GM12874 (cell line): ENCODE data around the gene UBE2G2.

ENCODE experiments used
- TF ChIP-seq, protein P1 (sequence below): IDR thresholded peaks from 2 replicates; pipeline ENCODE4 v1.5.1; 2011; ENCODE audit warnings: low read depth, mild to moderate bottlenecking, control low read depth, low read length, moderate library complexity; ENCODE audit not compliant: insufficient read depth

The UBE2G2 gene

DNA sequence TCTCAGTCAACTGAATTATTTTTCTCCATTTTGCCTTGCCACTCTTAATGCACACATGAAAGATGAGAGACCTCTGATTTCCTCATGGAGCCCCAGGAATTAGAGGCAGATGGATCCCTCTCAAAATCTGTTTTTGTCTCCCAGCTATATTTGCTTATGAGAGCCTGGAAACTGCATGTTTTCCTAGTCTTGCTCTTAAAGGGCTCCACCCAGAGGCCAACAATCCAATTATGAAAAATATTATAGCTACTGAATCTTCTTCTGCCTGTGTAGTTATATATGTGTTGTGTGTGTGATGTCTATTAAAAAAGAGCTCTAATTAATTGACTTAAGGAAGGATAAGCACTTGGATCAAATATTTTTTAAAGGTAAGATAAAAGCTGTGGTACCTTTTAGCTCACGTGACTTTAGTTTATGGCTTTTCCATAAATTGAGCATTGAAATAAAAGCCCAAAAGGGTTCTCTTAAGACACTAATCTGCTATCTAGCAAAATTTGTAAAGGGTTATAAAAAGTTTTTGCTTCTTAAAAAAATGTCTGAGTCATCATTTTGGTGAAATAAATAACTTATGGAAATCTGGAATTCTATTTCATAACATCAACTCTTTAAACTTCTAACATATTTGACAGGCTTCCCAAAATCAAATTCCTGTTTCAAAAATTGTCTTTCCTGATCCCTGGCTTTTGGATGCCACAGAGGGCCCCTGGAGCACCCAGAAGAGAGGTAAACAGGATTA lies 59.0 kb downstream of the UBE2G2 start:
- TF ChIP-seq, protein P1, sequence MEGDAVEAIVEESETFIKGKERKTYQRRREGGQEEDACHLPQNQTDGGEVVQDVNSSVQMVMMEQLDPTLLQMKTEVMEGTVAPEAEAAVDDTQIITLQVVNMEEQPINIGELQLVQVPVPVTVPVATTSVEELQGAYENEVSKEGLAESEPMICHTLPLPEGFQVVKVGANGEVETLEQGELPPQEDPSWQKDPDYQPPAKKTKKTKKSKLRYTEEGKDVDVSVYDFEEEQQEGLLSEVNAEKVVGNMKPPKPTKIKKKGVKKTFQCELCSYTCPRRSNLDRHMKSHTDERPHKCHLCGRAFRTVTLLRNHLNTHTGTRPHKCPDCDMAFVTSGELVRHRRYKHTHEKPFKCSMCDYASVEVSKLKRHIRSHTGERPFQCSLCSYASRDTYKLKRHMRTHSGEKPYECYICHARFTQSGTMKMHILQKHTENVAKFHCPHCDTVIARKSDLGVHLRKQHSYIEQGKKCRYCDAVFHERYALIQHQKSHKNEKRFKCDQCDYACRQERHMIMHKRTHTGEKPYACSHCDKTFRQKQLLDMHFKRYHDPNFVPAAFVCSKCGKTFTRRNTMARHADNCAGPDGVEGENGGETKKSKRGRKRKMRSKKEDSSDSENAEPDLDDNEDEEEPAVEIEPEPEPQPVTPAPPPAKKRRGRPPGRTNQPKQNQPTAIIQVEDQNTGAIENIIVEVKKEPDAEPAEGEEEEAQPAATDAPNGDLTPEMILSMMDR: no peak; the same call in 1 of the 2 replicates

DNA sequence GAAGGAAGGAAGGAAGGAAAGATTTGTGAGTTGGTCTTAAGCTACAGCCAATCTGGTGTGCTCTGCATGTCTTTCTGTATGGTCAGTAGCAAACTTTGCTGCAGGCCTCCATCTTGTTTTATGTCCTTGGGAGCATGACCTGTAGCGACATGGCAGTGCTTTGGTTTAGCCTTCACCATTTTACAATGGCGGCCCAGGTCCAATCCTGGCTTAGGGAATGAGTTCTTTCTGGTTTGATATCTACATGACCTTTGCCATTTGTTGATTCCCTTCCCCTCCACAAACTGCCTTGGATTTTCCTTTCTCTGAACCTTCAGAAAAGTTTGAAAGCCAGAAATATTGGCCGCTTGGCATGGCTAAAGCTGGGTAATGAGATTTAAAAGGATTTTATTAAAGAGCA lies 59.7 kb downstream of the UBE2G2 start:
- TF ChIP-seq, protein P1: no peak

DNA sequence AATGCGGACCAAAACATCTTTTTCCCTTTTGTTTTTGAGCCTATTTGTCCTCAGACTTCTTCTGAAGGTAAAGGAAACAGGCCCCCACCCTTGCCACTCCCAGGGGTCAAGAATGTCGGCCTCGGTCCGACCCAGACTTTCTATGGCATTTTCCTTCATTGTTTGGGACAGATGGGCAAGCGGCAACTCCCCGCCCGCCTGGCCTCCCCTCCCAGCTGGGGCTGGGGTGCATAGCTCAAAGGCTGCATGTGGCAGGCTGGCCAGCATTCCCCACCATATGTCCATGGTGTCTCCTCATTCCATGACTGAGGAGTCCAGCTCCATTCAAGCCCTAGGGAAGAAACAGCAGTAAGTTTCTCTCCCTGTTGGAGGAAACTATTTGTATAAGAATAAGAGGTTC lies 60.9 kb downstream of the UBE2G2 start:
- TF ChIP-seq, protein P1: no peak

DNA sequence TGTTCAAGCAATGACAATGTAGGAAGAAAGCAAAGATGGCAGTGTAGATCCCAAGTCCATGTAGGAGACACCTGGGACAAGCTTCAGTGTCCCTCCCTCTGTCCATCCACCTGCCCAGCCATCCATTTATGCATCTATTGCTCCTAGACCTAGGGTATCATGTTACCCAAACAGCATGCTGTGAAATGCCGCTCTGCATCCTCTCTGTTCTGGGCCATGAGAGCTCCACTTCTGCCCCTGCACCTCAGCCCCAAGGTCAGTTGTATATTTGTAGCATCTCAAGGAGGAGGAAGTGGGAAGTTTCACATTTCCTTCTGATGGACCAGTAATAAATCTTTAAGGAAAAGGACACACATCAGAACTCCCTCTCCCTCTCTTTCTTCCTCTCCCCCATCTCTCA lies 62.3 kb downstream of the UBE2G2 start:
- TF ChIP-seq, protein P1: no peak

DNA sequence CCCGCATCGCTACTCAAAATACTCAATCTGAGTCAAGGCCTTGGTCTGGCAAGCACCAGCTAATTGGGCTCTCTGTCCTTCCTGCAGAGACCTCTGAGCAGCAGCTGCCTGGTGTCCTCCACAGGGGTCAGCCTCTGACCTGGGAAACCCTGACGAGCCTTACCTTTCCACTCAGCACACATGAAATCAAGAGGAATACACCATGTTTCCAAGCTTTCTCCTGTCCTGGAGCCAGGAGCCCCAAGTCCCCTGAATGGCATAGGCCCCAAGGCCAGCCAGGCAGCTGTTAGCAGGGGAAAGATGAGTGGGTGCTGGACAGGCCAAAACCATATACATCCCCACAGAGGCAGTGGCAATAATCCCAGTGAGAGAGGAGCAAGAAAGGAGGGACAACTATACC lies 63.0 kb downstream of the UBE2G2 start:
- TF ChIP-seq, protein P1: no peak

- TF ChIP-seq, protein P1: no peak
These were observed 63.8 kb downstream of the UBE2G2 start for GRCh38 chr21:44737706-44738354.

GRCh38 chr21:44736291-44737004 lies 65.2 kb downstream of the UBE2G2 start:
- TF ChIP-seq, protein P1: no peak
